K562 (cell line): Measurements from ENCODE around the gene PIERCE2. TPM values are rescaled to one million over a fixed set of nuclear protein-coding genes. Genes with fewer than 3 reads are reported as not detected.
A peak's percentile ranks its signal among the peaks of the same experiment; 100 is the strongest.

Experiments used
- ATAC-seq: fragments of 200-7000 bp; cut with Tn5 transposase; 3 replicates; pipeline ENCODE4 v1.9.1; 2020; ENCODE audit warnings: moderate library complexity
- BruUV-seq: library from RNA; stranded (reverse); fragments of 400-500 nt; replicated peaks from 2 replicates; lab custom pipeline; 2021; lab: Mats Ljungman, UMichigan
- CTCF ChIA-PET: fragments of 300-600 bp; formaldehyde crosslinking; extraction: SDS; loops from one replicate; lab custom pipeline; 2021; ENCODE audit warnings: low intra/inter-chr PET ratio; lab: Yijun Ruan, JAX
- POLR2A ChIA-PET: fragments of 300-600, 350-650 bp; sonication (Branson Sonifier 250); formaldehyde crosslinking; extraction: SDS; loops from one replicate; lab custom pipeline; 2021; ENCODE audit warnings: antibody characterized with exemption, inconsistent platforms; lab: Yijun Ruan, JAX
- DNase-seq, 4 experiments: peaks; one replicate each; pipeline versions ENCODE4 v3.0.0 to v3.0.0-alpha.2; 2011 to 2018; ENCODE audit warnings: low spot score in 3 of 4, mixed read lengths in 3 of 4; ENCODE audit errors: extremely low read depth in 1 of 4
- FAIRE-seq: peaks from 2 replicates; lab custom pipeline; 2011; peaks lifted over from hg19 to GRCh38; lab: Jason Lieb, UNC
- H2AFZ ChIP-seq: 2 replicates; pipeline ENCODE4 v1.6.0; 2011; ENCODE audit warnings: low read depth, low read length, control low read depth, inconsistent platforms
- H3K27ac ChIP-seq: fragments of 200-600 bp; 3 replicates; pipeline ENCODE4 v1.8.0; 2011; ENCODE audit warnings: low read depth, mild to moderate bottlenecking, control low read depth, inconsistent platforms, low read length, moderate library complexity, mixed read lengths; ENCODE audit errors: extremely low read depth
- H3K27me3 ChIP-seq, 2 experiments: fragments of 300-600 bp in 1 of 2; 2 replicates in 1 of 2; 3 replicates in 1 of 2; pipeline versions ENCODE4 v1.6.0 to v1.8.0; 2011; ENCODE audit warnings: inconsistent platforms in 2 of 2, low read length in 2 of 2, mild to moderate bottlenecking in 1 of 2, mixed read lengths in 1 of 2, moderate library complexity in 1 of 2; ENCODE audit not compliant: control insufficient read depth in 2 of 2, insufficient read depth in 2 of 2
- H3K36me3 ChIP-seq: fragments of 300-600 bp; 3 replicates; pipeline ENCODE4 v1.8.0; 2011; ENCODE audit warnings: mild to moderate bottlenecking, low read length, inconsistent platforms; ENCODE audit not compliant: control insufficient read depth, insufficient read depth
- H3K4me1 ChIP-seq, 2 experiments: fragments of 200-600 bp in 1 of 2; replicated peaks in 1 of 2; 2 replicates in 1 of 2; 3 replicates in 1 of 2; pipeline versions ENCODE4 v1.5.1 to v1.8.0; 2011; ENCODE audit warnings: inconsistent platforms in 2 of 2, low read length in 2 of 2, mild to moderate bottlenecking in 1 of 2, mixed read lengths in 1 of 2, moderate library complexity in 1 of 2; ENCODE audit not compliant: control insufficient read depth in 2 of 2, insufficient read depth in 2 of 2
- H3K4me2 ChIP-seq: 2 replicates; pipeline ENCODE4 v1.6.1; 2011; ENCODE audit warnings: low read length, control low read depth, inconsistent platforms, mixed read lengths; ENCODE audit not compliant: insufficient read depth
- H3K4me3 ChIP-seq: fragments of 200-600 bp; sonication (generic), shearing (Covaris generic); 2 replicates; pipeline ENCODE4 v1.5.1; 2016; ENCODE audit warnings: control low read depth, inconsistent platforms
- H3K79me2 ChIP-seq: fragments of 200-600 bp; 3 replicates; pipeline ENCODE4 v1.8.0; 2011; ENCODE audit warnings: low read length, inconsistent platforms; ENCODE audit not compliant: control insufficient read depth, insufficient read depth
- H3K9ac ChIP-seq, 2 experiments: 2 replicates each; pipeline versions ENCODE4 v1.6.0 to v1.6.1; 2011; ENCODE audit warnings: low read depth in 2 of 2, low read length in 2 of 2, control low read depth in 1 of 2, inconsistent platforms in 1 of 2, mild to moderate bottlenecking in 1 of 2, mixed read lengths in 1 of 2; ENCODE audit not compliant: insufficient read depth in 1 of 2
- H3K9me1 ChIP-seq: one replicate; pipeline ENCODE4 v1.6.0; 2011; ENCODE audit warnings: inconsistent platforms, mild to moderate bottlenecking, low read length, moderate library complexity; ENCODE audit not compliant: control insufficient read depth, insufficient read depth
- H3K9me3 ChIP-seq: replicated peaks from 2 replicates; pipeline ENCODE4 v1.5.1; 2011; ENCODE audit warnings: low read depth, low read length, inconsistent platforms; ENCODE audit not compliant: control insufficient read depth, insufficient read depth
- H4K20me1 ChIP-seq: replicated peaks from 2 replicates; pipeline ENCODE4 v1.6.1; 2011; ENCODE audit warnings: low read length, inconsistent platforms, mixed read lengths; ENCODE audit not compliant: control insufficient read depth, insufficient read depth
- ARID3A ChIP-seq: IDR thresholded peaks from 2 replicates; pipeline ENCODE4 v1.6.1; 2012; ENCODE audit warnings: low read depth, low read length, improper control_type of control experiment, borderline replicate concordance
- CAMTA2 ChIP-seq: fragments of 250-450 bp; sonication (Bioruptor Pico); conservative IDR thresholded peaks from 2 replicates; pipeline ENCODE4 v1.5.1; 2022
- CCNT2 ChIP-seq: IDR thresholded peaks from 2 replicates; pipeline ENCODE4 v1.6.1; 2011; ENCODE audit warnings: borderline replicate concordance, low read depth, mild to moderate bottlenecking, moderate library complexity, mixed read lengths, low read length; ENCODE audit not compliant: insufficient read length; ENCODE audit errors: extremely low read depth
- E2F3 ChIP-seq: fragments of 250-450 bp; sonication (Bioruptor Pico); IDR thresholded peaks from 2 replicates; pipeline ENCODE4 v1.4.0; 2020; ENCODE audit warnings: mild to moderate bottlenecking
- ELF2 ChIP-seq: fragments of 250-450 bp; sonication (Bioruptor Pico); IDR thresholded peaks from 2 replicates; pipeline ENCODE4 v1.5.0; 2021; ENCODE audit warnings: mild to moderate bottlenecking
- GMEB1 ChIP-seq: fragments of 250-450 bp; sonication (Bioruptor Pico); IDR thresholded peaks from 2 replicates; pipeline ENCODE4 v1.4.0; 2020; ENCODE audit warnings: mild to moderate bottlenecking
- HMG20A ChIP-seq: fragments of 450-650 bp; formaldehyde crosslinking; conservative IDR thresholded peaks from 2 replicates; pipeline ENCODE4 v1.4.0; 2020; ENCODE audit warnings: mild to moderate bottlenecking, mixed read lengths
- KDM1A ChIP-seq, 2 experiments: fragments of 450-650 bp; IDR thresholded peaks; 2 replicates each; pipeline ENCODE4 v1.6.1; 2016; ENCODE audit warnings: mild to moderate bottlenecking in 2 of 2
- POLR2G ChIP-seq: fragments of 200-400 bp; formaldehyde crosslinking; IDR thresholded peaks from 2 replicates; pipeline ENCODE4 v1.6.1; 2017; ENCODE audit warnings: low read depth, mild to moderate bottlenecking, antibody characterized with exemption, low read length, moderate library complexity
- PYGO2 ChIP-seq: fragments of 450-650 bp; IDR thresholded peaks from 2 replicates; pipeline ENCODE4 v1.6.1; 2016; ENCODE audit warnings: mild to moderate bottlenecking, missing genetic modification characterization, moderate library complexity, missing compliant biosample characterization
- TGIF2 ChIP-seq: sonication (generic); formaldehyde crosslinking; IDR thresholded peaks from 2 replicates; pipeline ENCODE4 v1.8.1; 2022; ENCODE audit warnings: mild to moderate bottlenecking, missing genetic modification reagents, moderate library complexity
- ZBTB11 ChIP-seq, 3 experiments: fragments of 200-800 bp in 1 of 3; fragments of 250-450 bp in 1 of 3; fragments of 450-650 bp in 1 of 3; sonication (Bioruptor Pico) in 1 of 3; sonication (Bioruptor generic) in 1 of 3; formaldehyde crosslinking in 1 of 3; IDR thresholded peaks; 2 replicates each; pipeline versions ENCODE4 v1.6.1 to v1.8.0; 2016 to 2022; ENCODE audit warnings: mild to moderate bottlenecking in 2 of 3, missing genetic modification characterization in 2 of 3, missing compliant biosample characterization in 1 of 3, moderate library complexity in 1 of 3
- ZFP30 ChIP-seq: fragments of 250-450 bp; sonication (Bioruptor Pico); IDR thresholded peaks from 2 replicates; pipeline ENCODE4 v1.8.0; 2022; ENCODE audit warnings: moderate library complexity, mild to moderate bottlenecking, inconsistent platforms, borderline replicate concordance
- in situ Hi-C: fragments of 300-500 bp; cut with MboI; formaldehyde crosslinking; loops from 4 replicates; pipeline ENCODE4 v1.15.0; 2018; ENCODE audit warnings: inconsistent platforms, mixed read lengths
- intact Hi-C: fragments of 100-400 bp; cut with micrococcal nuclease; formaldehyde crosslinking; loops from 2 replicates; pipeline ENCODE4 v1.14.2; 2022
- polyA plus RNA-seq, 8 experiments: library from polyadenylated mRNA; depleted of rRNA in 4 of 8; stranded (reverse) in 5 of 8; unstranded in 3 of 8; fragments of >200 nt; fragmentation: Nextera tagmentation in 2 of 8; fragmentation: Illumina TruSeq in 1 of 8; extraction: Ambion mirVana in 2 of 8; extraction: Trizol in 1 of 8; gene quantifications; 2 replicates each; pipeline versions ENCODE4 v1.2.1 to v1.2.3, GENCODE V29; 2011 to 2014; ENCODE audit warnings: inconsistent platforms in 1 of 8, missing spikeins in 1 of 8
- total RNA-seq, 7 experiments: library from RNA; depleted of rRNA in 6 of 7; stranded (reverse); fragments of >200 nt in 6 of 7; fragmentation: Illumina TruSeq in 2 of 7; extraction: Trizol in 2 of 7; gene quantifications; 2 replicates each; pipeline versions ENCODE4 v1.2.1 to v1.2.3, GENCODE V29; 2011 to 2021; ENCODE audit warnings: low replicate concordance in 1 of 7

Gene PIERCE2
- total and polyA plus RNA-seq, 9 of the 15 experiments (the other 6 are each of a cell fraction or from before 2014, with no cell fraction given) = 2.9 to 4.8 (median 4.0) TPM

- no peak for TF ChIP-seq ARID3A
These were observed 6.5 kb upstream of the PIERCE2 start (continued) for GRCh38 chr15:55401786-55402246.

GRCh38 chr15:55402707-55403106 lies 5.6 kb upstream of the PIERCE2 start:
- H3K4me2 ChIP-seq = peak overlapping the region; percentile 35; the same call in 1 of the 2 replicates
- DNase-seq (peak in 1 of 4 experiments; percentile 24), ATAC-seq (no peak), FAIRE-seq (no peak)
- peaks cover 19 to 44% of the 10 kb centered on the region in 2 experiments for H3K4me1 ChIP-seq
- H3K27me3 ChIP-seq = no peaks in the 10 kb centered on the region
- ChIA-PET CTCF (no interaction called here), POLR2A (interaction anchor here (0.6 to 1.3 kb wide), 3 partner anchors 19 to 1058 kb away, joined by 4 to 6 read pairs (median 4); partner anchors contain the start of genes PIGB and PIGBOS1)
- in situ Hi-C loops (no loop called here), intact Hi-C loops (loop anchor here (2.0 kb wide), 1 partner anchor 84 kb away; the partner anchor contains the start of genes PIGB and PIGBOS1)
- no peak overlapping the region for H3K4me3 ChIP-seq
- no peak overlapping the region for H2AFZ ChIP-seq
- BruUV-seq = no TSS peak
- H3K79me2 ChIP-seq = peaks cover 99% of the 10 kb centered on the region
- no peaks in the 10 kb centered on the region for H3K9me3 ChIP-seq
- H3K36me3 ChIP-seq = peaks cover 9% of the 10 kb centered on the region; the same call in 1 of the 3 replicates
- H4K20me1 ChIP-seq = no peaks in the 10 kb centered on the region
- peak overlapping the region; percentile 75 for H3K27ac ChIP-seq
- H3K9me1 ChIP-seq = no peaks in the 10 kb centered on the region
- H3K9ac ChIP-seq = peak overlapping the region in 1 of 2 experiments; percentile 84; a peak in 2 of 4 replicates
- TF ChIP-seq GMEB1 (CRISPR knock-in tag) (no peak), ELF2 (0 out of 2 replicates have a peak, but pooled peaks have one; percentile 37), E2F3 (CRISPR knock-in tag) (no peak), KDM1A (IDR thresholded peaks at IDR 0.05) (0 out of 4 replicates have a peak, but pooled peaks of 1 of the 2 experiments have one; percentile 8), ZBTB11 (CRISPR knock-in tag; IDR thresholded peaks at IDR 0.05) (no peak), ZFP30 (CRISPR knock-in tag) (no peak), HMG20A (CRISPR knock-in tag) (no peak), CCNT2 (no peak), POLR2G (0 out of 2 replicates have a peak, but pooled peaks have one; percentile 0), PYGO2 (0 out of 2 replicates have a peak, but pooled peaks have one; percentile 19), CAMTA2 (CRISPR knock-in tag) (no peak), TGIF2 (CRISPR knock-in tag) (no peak)
